ENCODE results near the gene EVA1C.

GRCh38 chr21:32562915-32563314 is 150.4 kb downstream of the EVA1C start:
- no peak for TF ChIP-seq ZNF274 (IDR thresholded peaks at IDR 0.05; ENCODE audit: low read depth, low read length)
- no peak for TF ChIP-seq YY1 (IDR thresholded peaks at IDR 0.05; ENCODE audit: insufficient read depth, insufficient read length)
- TF ChIP-seq SUZ12 (IDR thresholded peaks at IDR 0.05; ENCODE audit: extremely low read depth, insufficient read depth, insufficient read length) = no peak
